GM19452 (cell line): ENCODE measurements around the gene SRRT.

Source experiments
- ATAC-seq: cut with Tn5 transposase; IDR thresholded peaks from one replicate; pipeline ENCODE4 v1.9.1; 2021; ENCODE audit not compliant: unreplicated experiment

SRRT gene, protein sequence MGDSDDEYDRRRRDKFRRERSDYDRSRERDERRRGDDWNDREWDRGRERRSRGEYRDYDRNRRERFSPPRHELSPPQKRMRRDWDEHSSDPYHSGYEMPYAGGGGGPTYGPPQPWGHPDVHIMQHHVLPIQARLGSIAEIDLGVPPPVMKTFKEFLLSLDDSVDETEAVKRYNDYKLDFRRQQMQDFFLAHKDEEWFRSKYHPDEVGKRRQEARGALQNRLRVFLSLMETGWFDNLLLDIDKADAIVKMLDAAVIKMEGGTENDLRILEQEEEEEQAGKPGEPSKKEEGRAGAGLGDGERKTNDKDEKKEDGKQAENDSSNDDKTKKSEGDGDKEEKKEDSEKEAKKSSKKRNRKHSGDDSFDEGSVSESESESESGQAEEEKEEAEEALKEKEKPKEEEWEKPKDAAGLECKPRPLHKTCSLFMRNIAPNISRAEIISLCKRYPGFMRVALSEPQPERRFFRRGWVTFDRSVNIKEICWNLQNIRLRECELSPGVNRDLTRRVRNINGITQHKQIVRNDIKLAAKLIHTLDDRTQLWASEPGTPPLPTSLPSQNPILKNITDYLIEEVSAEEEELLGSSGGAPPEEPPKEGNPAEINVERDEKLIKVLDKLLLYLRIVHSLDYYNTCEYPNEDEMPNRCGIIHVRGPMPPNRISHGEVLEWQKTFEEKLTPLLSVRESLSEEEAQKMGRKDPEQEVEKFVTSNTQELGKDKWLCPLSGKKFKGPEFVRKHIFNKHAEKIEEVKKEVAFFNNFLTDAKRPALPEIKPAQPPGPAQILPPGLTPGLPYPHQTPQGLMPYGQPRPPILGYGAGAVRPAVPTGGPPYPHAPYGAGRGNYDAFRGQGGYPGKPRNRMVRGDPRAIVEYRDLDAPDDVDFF

DNA sequence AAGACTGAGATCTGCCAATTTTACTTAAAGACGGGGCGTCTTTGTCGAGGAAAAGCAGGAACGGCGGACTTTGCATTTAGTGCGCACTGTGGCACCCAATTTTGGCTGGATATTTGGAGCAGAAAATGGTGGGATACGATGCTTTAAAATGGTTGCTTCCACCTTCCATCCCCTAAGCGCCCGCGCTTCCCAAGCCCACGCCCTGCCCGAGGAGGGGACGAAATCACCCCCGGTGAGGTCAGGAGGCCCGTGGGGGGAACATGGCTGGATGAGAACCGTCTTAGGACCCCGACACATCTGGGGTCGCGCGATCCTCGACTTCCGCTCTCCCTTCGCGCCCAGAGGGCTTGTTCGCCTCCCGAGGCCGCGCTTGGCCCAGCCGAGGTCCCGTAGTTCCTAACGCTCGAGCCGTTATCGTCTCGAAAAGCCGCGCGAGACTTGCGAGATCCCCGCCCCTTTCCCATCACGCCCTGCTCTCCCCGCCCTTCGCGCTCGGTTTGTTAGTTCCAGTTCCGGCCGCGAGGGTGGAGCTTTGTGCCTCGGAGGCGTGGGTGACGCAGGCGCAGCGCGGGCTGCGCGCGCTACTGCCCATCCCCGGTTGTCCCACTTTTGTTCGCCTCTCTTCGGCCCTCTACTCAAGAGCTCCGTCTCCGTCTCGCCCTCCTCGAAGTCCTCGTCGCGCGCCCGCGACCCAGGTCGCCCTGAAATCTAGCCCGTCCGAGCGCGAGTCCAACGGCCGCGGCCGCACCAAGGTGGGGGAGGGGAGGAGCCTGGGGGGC is at the start of gene SRRT:
Gene SRRT, plus strand, starts transcription at position 527 of the 779 bp plus-strand sequence. CDS start 488 bp downstream, outside the sequence.
- peak; percentile 85 for ATAC-seq

DNA sequence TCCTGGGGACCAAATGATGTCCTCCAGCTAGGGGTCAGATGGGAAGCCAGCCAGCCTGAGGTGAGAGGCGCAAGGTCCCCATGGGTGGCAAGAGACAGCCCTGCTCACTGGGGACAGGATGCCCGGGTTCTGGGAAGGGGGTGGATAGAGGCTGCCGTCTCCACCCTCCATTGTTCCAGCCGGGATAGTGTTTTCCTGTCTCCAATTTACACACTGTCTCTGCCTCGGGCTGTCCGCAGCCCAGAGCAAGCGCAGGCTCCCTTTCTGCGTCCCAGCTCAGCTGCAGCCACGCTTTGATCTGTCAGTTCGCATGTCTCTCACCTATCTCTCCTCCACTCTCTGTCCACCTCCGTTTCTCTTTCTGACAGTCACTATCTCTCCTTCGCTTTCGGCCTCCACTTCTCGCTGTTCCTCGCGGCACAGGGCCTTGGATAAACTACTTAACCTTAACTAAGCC is 49.7 kb upstream of the SRRT start:
- ATAC-seq = no peak

DNA sequence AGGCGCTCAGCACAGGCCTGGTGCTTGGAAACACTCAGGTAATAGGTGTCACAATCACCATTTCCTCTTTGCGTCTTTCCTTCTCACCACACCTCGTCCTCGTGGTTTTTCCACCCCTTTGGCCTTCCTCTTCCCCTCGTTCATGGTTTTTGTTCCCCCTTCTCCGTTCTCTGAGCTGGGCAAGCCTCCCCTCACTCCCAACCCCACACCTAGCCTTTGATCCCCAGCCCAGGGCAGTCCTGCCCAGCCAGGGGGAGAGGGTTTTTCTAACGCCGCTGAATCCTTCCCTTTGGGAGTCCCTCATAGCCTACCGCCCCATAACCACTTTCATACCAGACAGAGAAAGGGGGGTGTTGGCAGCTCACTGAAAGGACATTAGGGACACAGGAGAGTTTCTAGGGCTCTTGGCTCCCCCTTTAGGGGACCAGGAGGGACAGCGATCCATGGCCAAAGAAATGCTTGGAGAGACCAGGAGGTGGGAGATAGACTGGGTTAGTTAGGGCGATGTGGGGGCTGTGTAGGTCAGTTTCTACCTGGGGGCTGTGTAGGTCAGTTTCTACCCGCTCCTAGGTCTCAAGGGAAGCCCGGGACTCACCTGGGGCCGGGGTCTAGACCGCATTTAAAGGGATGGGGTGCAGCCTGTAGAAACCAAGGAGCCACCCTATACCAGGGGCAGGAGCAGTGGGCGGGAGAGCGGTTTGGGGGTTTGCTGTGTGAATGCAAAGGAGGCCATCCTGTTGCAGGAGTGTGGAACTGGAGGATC is 49.0 kb upstream of the SRRT start:
- ATAC-seq = no peak

DNA sequence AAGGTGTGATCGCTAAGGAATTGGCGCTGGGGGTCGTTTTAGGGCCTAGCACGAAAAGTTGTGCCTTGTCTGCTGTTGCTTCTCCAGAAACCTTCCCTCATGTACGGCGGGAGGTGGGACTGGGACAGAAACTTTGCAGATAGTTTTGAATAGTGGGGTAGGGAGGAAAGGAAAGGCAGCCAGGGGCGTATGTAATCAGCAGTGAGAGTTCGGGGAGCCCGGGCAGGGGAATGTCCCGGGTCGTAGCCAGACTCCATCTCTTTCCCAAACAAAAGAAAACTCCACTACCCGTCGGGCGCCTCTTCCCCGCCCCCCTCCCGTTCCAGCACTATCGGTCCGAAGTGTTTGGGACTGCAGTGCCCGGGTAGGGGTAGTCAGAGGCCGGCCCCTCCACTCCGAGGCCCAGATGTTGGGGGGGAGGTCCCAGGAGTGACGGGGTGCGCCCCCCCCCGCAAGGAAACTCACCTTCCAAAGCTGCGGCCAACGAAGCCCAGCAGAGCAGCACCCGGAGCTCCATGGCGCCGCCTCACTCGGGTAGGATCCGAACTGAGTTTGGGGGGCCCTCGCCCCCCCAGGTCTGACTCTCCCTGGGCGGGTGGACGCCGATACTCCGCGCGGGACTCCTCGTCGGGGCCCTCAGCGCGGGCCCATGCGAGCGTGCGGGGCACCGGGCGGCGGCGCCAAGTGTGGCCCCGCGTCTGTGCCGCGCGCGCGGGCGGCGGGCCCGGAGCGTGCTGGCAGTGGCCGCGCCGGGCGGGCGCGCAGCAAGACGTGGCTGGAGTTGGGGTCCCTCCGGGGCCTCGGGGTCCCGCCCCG is 48.2 kb upstream of the SRRT start:
- no peak for ATAC-seq

DNA sequence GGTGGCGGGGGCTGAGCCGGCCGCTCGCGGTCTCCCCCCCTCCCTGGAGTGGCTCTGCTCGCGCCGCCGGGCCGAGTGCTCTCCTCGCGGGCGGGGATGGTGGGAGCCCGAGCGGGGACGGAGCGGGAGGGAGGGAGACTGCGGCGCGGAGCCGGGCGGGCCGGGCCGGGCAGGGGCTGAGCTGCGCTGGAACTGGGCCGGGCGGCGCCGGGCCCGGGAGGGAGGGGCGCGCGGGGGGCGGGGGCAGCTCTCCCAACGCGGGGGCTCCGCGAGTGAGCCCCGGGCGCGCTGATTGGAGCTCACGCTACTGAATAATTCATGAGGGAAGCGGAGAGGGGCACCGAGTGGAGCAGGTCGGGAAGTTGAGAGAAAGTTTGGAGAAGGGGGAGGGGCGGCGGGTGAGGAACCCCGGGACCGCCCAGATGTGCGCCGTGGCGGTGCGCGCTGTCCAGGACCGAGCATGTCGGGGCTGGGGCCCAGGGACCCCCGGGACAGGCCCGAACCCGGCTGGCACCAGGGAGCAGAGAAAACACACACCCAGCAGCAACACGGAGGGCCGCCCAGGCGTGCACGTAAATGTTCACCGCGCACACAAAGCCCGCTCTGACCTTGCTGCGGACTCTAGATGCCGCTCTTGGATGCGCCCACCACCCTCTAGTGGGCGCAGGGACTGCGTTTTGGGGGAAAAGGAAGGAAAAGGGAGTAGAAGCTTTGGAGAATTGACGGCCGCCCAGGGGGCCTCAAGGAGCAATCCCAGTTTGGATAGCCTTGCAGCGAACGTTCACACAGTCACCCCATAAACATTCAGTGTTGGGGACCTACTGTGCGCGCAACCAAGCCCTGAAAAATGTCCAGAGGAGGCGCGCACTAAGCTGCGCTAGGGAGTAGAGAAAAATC is 47.3 kb upstream of the SRRT start, which contains the start of gene EPHB4:
Gene EPHB4, minus strand, starts transcription at position 194 of the 897 bp plus-strand sequence. CDS start 493 bp downstream, outside the sequence.
- no peak for ATAC-seq

DNA sequence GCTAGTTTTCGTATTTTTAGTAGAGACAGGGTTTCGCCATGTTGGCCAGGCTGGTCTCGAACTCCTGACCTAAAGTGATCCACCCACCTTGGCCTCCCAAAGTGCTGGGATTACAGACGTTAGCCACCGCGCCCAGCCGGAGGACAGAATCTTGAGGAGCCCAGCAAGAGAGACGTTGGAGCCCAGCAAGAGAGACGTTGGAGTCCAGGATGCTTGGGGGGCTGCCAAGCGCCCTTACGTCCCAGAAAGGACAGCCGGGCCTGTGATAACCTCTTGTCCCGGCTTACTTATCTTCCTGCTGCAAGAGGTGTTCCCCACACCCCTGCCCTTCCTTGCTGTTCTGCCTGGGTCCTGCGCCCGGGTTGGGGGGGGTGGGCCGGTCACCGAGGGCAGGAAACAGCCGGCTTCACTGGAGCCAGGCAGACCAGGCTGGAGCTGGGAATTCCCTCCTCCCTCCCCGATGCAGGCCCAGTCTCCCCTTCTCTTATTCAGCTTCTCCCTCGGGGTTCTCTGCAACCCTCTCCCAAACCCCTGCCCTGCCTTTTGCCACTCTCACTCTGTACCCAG is 45.7 kb upstream of the SRRT start:
- ATAC-seq = no peak

DNA sequence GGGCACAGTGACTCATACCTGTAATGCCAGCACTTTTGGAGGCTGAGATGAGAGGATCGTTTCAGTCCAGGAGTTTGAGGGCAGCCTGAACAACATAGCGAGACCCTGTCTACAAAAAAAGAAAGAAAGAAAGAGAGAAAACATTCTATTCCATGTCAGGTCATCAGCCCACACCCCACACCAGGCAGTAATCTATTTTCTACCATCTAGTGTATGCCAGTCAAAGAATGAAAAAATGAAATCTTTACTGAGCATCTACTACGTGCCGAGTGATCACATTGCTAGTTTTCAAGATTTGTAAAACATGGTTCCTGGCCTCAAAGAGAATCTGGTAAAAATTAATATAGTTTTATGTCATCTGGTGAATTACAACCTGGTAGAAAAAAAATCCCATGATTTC is 44.5 kb upstream of the SRRT start:
- ATAC-seq = no peak

DNA sequence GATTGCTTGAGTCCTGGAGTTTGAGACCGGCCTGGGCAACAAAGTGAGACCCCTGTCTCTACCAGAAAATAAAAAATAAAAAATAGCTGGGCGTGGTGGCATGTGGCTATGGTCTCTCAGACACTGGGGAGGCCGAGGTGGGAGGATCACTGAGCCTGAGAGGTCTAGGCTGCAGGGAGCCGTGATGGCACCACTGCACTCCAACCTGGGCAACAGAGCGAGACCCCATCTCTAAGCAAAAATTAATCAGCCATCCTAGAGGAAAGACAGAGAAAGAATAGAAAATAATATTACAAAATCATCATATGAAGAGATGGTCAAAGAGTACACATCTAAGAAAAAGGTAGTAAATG is 42.6 kb upstream of the SRRT start:
- no peak for ATAC-seq

DNA sequence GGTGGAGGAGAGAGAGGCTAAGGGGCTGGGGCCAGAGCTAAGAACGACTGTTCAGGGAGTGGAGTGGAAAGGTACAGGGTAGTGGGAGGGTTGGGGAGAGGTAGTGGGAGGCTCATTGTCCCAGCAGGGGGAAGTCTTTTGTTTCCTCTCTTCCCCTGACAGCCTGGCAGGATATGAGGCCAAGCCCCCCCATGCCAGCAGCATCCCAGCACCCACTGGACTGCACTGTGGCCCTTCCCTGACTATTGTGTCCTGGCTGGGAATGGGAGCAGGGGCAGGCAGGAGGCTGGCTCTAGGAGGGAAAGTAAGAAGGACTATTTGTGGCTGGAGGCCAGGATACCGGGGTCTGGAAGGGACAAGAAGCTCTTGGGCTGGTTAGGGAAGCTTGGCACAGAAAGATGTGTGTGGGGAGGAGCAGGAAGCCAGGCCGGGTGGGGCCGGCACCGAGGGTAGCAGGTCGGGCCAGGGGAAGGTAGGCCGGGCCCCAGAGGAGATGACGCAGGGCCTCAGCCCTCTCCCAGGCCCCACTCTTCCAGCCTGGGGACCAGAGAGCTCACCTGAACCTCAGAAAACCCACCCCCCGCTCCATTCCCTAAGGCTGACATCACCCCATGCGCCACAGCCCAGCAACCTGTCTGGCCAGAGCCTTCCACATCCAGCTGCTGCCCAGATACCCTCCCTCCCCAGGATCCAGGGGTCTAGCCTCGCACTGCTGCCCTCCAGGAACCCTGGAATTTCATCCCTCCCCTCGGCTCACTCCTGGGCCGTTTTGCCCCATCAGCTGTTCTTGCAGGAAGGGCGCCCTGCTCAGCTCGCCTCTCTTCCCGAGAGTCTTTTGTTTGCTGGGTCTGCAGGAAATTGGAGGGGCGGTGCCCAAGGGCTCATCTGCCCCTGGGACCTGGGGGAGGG is 38.7 kb upstream of the SRRT start:
- ATAC-seq = no peak

DNA sequence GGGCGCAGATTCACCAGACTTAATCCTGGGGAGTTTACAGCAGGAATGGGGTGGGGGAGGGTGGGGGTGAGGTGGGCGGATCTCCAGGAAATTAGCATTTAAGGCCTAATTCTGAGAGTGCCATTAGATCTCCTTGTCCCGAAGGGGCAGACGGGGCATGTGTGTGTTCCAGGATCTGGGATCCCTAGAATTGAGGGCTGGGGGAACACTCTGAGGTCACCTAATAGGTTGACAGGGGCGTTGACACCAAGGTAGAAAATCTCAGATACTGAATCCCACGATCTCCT is 38.1 kb upstream of the SRRT start:
- no peak for ATAC-seq

DNA sequence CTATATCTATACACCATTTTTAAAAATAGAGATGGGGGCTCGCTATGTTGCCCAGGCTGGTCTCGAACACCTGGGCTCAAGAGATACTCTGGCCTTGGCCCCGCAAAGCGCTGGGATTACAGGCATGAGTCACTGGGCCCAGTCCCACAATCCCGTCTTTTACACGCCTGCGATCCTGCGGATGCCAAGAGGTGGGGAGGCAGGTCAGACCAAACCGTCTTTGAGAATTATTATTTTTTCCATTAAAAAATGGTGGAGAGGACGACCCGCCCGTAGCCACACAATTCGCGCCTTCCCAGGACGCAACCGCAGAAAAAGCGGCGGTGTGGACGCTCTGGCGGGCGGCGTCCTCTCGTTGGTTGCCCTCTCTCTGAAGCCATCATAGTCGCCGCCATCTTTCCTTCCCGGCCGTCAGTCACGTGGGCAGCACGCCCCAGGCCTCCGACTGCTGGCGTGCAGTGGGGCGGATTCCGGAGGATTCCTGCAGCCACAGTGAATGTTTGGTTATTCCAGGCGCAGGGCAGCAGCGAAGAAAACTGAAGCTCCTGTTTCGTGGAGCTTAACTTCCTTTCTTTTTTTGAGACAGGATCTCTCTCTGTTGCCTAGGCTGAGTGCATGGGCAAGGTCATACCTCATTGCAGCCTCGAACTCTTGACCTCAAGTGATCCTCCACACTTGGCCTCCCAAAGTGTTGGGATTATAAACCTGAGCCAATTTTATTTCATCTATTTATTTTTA is 37.6 kb upstream of the SRRT start:
- ATAC-seq = no peak

DNA sequence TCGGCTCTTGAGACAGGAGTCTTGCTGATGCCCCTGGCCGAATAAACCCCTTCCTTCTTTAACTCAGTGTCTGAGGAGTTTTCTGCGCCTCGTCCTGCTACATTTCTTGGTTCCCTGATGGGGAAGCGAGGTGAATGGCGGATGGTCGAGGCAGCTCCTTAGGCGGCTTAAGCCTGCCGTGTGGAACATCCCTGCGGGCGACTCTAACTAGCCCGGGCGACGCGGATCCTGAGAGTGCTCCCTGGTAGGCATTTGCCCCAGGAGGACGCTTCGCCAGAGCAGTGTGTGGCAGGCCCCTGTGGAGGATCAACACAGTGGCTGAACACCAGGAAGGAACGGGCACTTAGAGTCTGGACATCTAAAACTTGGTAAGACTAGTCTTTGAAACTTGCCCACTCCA is 35.5 kb upstream of the SRRT start:
- ATAC-seq = no peak

DNA sequence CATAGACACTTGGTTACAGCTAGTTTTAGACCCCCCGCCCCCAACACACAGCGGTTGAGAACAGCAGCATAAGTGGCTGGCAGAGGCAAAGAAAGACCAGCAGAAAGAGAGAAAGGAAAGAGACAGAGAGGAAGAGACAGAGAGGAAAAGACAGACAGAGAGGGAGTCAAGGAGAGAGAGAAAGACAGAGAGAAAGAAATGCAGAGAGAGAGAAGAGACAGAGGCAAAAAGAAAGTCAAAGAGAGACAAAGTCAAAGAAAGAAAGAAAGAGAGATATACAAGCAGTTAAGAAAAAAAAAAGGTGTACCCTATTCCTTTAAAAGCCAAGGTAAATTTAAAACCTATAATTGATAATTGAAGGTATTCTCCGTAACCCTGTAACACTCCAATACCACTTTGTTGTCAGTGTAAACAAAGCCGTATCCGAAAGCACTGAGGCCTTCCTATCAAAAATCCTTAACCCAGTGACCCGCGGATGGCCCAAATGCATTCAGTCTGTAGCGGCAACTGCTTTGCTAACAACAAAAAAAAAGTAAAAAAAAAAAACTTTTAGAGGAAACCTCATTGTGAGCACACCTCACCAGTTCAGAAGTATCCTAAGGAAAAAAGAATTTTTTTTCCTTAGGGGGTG is 34.3 kb upstream of the SRRT start:
- ATAC-seq = no peak

DNA sequence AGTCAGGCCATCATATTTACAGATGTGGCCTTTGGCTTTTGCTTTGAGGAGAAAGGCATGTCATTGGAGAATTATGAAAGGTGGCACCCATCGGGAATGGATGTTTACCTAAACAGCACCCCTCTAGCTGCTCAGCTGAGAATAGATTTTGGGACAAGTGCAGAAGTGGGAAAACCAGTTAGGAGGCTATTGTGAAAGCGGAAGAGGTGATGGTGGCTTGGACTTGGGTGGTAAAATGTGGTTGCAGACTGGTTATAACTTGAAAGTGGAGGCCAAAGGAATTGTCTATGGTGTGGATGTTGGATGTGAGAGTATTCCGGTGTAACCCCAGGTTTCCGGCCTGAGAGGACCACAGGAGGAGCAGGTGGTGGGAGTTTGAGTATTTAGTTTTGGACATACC is 27.5 kb upstream of the SRRT start:
- ATAC-seq = no peak

DNA sequence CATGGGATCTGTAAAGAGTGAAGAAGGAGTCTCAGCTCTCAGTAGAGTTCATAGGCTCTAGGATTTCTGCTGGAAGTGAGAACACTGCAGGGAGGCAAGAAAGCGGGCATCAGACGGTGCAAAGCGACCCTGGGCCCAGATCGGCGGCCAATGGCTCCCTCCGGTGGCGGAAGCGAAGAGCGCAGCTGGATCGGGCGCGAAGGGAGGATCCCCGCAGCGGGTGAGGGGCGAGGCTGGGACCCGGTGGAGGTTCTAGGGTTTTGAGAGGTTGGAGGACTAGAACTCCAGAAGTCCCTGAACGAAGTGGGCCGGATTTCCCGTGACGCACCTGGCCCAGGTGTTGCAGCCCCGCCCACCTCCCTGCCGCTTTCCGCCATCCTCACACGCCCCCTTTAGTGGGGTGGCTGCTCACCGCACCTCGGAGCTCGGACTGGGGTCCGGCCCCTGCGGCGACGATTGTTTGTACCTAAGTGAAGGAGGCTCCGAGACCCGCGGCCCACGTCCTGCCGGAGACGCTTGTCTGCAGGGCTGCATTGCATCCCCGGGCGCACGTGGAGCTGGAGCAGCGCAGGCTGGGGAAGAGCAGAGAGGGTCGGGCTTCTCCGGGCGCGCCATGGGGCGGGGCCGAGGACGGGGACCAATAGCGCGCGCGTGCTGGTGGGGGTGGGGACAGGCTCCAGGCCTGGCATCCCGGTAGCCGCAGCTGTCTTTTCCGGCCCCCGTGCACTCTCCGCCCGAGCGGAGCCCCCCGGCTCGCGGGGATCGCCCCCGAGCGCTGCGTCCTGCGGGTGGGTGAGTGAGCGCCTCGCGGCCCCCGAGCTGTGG is 22.6 kb upstream of the SRRT start, which contains the start of gene SLC12A9:
Gene SLC12A9, plus strand, starts transcription at position 666 of the 825 bp plus-strand sequence. CDS start 1,485 bp downstream, outside the sequence.
- ATAC-seq = peak; percentile 79
